ENCODE results near the gene CELF4.
"Not testable (repeated sequence)": the region's sequence is repeated elsewhere in the genome, so short reads cannot be mapped to it uniquely, and the experiment has no call there.

Gene CELF4

GRCh38 chr18:37491526-37491925 lies 74.1 kb downstream of the CELF4 start:
- no peak for DNase-seq

- DNase-seq, result no peak
These were observed 75.6 kb downstream of the CELF4 start for GRCh38 chr18:37489998-37490397.

GRCh38 chr18:37489011-37489410 lies 76.6 kb downstream of the CELF4 start:
- no peak for DNase-seq

GRCh38 chr18:37487400-37487867 lies 78.2 kb downstream of the CELF4 start:
- DNase-seq, result no peak

- DNase-seq, result no peak
These were observed 78.8 kb downstream of the CELF4 start for GRCh38 chr18:37486848-37487247.

- no peak for DNase-seq
These were observed 80.4 kb downstream of the CELF4 start for GRCh38 chr18:37484983-37485834.

GRCh38 chr18:37483984-37484819 lies 81.4 kb downstream of the CELF4 start:
- DNase-seq, result no peak

GRCh38 chr18:37483221-37483971 lies 82.2 kb downstream of the CELF4 start:
- DNase-seq, result no peak

- DNase-seq, result no peak
These were observed 83.2 kb downstream of the CELF4 start for GRCh38 chr18:37482433-37482832.

- no peak for DNase-seq
These were observed 83.6 kb downstream of the CELF4 start for GRCh38 chr18:37482002-37482401.

- no peak for DNase-seq
These were observed 84.1 kb downstream of the CELF4 start for GRCh38 chr18:37481491-37481890.

GRCh38 chr18:37481072-37481471 lies 84.5 kb downstream of the CELF4 start:
- peak; percentile 35 for DNase-seq

- DNase-seq, result no peak
These were observed 88.8 kb downstream of the CELF4 start for GRCh38 chr18:37476611-37477295.

- DNase-seq, result no peak
These were observed 89.4 kb downstream of the CELF4 start for GRCh38 chr18:37476182-37476581.

GRCh38 chr18:37473195-37473840 lies 92.3 kb downstream of the CELF4 start:
- DNase-seq, result no peak

- peak; percentile 79 for DNase-seq
These were observed 94.0 kb downstream of the CELF4 start for GRCh38 chr18:37471637-37472036.

GRCh38 chr18:37470986-37471385 lies 94.6 kb downstream of the CELF4 start:
- DNase-seq, result no peak

- DNase-seq, result no peak
These were observed 98.5 kb downstream of the CELF4 start for GRCh38 chr18:37467002-37467662.

- peak; percentile 8 for DNase-seq
These were observed 99.6 kb downstream of the CELF4 start for GRCh38 chr18:37465958-37466357.

- no peak for DNase-seq
These were observed 101.3 kb downstream of the CELF4 start for GRCh38 chr18:37464257-37464656.

- not testable (repeated sequence) for DNase-seq
These were observed 104.3 kb downstream of the CELF4 start for GRCh38 chr18:37461329-37461728.
